Gastrocnemius medialis (tissue), 4 donors: Measurements from ENCODE around the gene ADM5. TPM values are rescaled to one million over a fixed set of nuclear protein-coding genes. Genes with fewer than 3 reads are reported as not detected.

Source experiments
- ATAC-seq, 2 donors: fragments of 150-250 bp; one replicate each; pipeline ENCODE4 v1.9.1; 2016
- DNase-seq, 2 donors: peaks; one replicate each; pipeline ENCODE4 v3.0.0-alpha.2; 2019
- H3K27ac ChIP-seq, 4 donors: fragments of 200-600 bp; sonication (generic); 1 replicate in 1 of 4; 2 replicates in 3 of 4; pipeline ENCODE4 v1.5.1; 2016 to 2018; ENCODE audit warnings: mild to moderate bottlenecking in 2 of 4, moderate library complexity in 1 of 4
- H3K27me3 ChIP-seq, 3 donors: fragments of 200-600 bp; sonication (generic) in 2 of 3; 1 replicate in 1 of 3; 2 replicates in 2 of 3; pipeline versions ENCODE4 v1.5.1 to v1.6.0; 2016 to 2019; ENCODE audit warnings: mild to moderate bottlenecking in 1 of 3, moderate library complexity in 1 of 3
- H3K36me3 ChIP-seq, 2 donors: fragments of 200-600 bp; sonication (generic) in 1 of 2; one replicate each; pipeline ENCODE4 v1.5.1; 2017 to 2018
- H3K4me1 ChIP-seq, 2 donors: fragments of 200-600 bp; sonication (generic) in 1 of 2; one replicate each; pipeline ENCODE4 v1.5.1; 2016 to 2017; ENCODE audit warnings: mild to moderate bottlenecking in 2 of 2
- H3K4me3 ChIP-seq, 4 donors: fragments of 200-600 bp; sonication (generic) in 3 of 4; 1 replicate in 1 of 4; 2 replicates in 3 of 4; pipeline ENCODE4 v1.5.1; 2016 to 2019; ENCODE audit warnings: mild to moderate bottlenecking in 2 of 4
- H3K9me3 ChIP-seq, 3 donors: fragments of 200-600 bp; sonication (generic) in 2 of 3; 1 replicate in 1 of 3; 2 replicates in 2 of 3; pipeline ENCODE4 v1.5.1; 2016 to 2019
- CTCF ChIP-seq, 5 experiments: fragments of 450-650 bp in 3 of 5; fragments of 200-600 bp in 2 of 5; sonication (generic) in 2 of 5; IDR thresholded peaks in 4 of 5; conservative IDR thresholded peaks in 1 of 5; 1 replicate in 4 of 5; 2 replicates in 1 of 5; pipeline ENCODE4 v1.5.1; 2016 to 2019; ENCODE audit warnings: antibody characterized with exemption in 5 of 5, mild to moderate bottlenecking in 3 of 5, moderate library complexity in 3 of 5
- POLR2A ChIP-seq, 2 donors: fragments of 450-650 bp; IDR thresholded peaks; one replicate each; pipeline ENCODE4 v1.6.1; 2017; ENCODE audit warnings: antibody characterized with exemption in 2 of 2, mild to moderate bottlenecking in 2 of 2, moderate library complexity in 2 of 2
- in situ Hi-C, 4 donors: fragments of 200-750 bp; cut with MboI; loops; one replicate each; pipeline versions ENCODE4 v1.15.0 to v1.8.0; 2017; ENCODE audit warnings: low sequenced_read_pairs in 4 of 4
- intact Hi-C: fragments of 100-400 bp; cut with DNase I; formaldehyde crosslinking; loops from one replicate; pipeline ENCODE4 v1.15.1; 2023; ENCODE audit warnings: low total_unique reads
- total RNA-seq, 4 donors: library from RNA; depleted of rRNA; stranded (reverse); fragments of >200 nt; gene quantifications; one replicate each; pipeline versions ENCODE4 v1.1.0 to v1.2.3, GENCODE V29; 2016

Gene ADM5
- total RNA-seq, 4 donors from 2014 or later: 1.0 to 2.1 (median 1.4) TPM; not detected in 1

DNA sequence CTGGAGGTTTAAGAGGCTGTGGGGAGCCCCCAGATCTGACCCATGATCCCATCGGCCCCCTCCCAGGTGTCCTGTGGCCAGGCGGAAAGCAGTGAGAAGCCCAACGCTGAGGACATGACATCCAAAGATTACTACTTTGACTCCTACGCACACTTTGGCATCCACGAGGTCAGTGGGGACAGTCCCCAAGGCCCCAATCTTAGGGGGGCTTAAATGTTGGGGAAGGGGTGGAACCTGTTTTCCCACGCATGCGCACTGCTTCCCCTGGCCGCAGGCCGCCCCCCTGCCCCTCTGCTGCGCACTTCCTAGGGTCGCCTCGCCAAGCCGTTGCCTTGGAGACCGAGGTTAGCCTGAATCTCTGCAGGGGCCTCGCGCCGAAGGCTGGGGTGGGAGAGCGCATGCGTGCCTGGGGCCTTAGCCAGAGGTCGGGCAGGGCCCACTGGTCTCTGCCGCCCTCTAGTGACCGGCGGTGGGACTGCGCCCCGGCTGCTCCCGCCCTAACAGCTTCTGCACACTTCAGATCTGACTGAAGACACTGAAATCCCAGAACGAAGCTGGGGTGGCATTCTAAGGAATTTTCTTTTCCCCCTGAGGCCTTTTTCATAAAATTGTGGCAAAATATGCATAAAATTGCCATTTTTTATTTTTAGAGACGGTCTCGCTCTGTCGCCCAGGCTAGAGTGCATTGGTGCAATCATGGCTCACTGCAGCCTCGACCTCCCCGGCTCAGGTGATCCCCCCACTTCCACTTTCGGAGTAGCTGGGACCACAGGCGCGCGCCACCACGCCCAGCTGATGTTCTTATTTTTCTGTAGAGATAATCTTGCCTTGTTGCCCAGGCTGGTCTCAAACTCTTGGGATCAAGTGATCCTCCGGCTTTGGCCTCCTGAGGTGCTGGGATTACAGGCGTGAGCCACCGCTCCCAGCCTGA is 8.7 kb upstream of the ADM5 start:
- H3K9me3 ChIP-seq: no peaks in the 10 kb centered on the region
- H3K4me3 ChIP-seq: peak overlapping the region; percentile 29 to 52 (median 34)
- intact Hi-C loops (loop anchor here (2.0 kb wide), 1 partner anchor 206 kb away; the partner anchor contains the start of gene FLT3LG), in situ Hi-C loops (no loop called here)
- TF ChIP-seq POLR2A (IDR thresholded peaks at IDR 0.05) (no peak), CTCF (IDR thresholded peaks at IDR 0.05 in 4 of 5, conservative IDR thresholded peaks at IDR 0.05 in 1 of 5) (peak; percentile 97 to 100 (median 99))
- DNase-seq (peak; percentile 74 to 88), ATAC-seq (peak in 1 of 2 donors; percentile 2)
- no peaks in the 10 kb centered on the region for H3K27me3 ChIP-seq
- H3K27ac ChIP-seq: peak overlapping the region; percentile 98 to 100 (median 99)
- peaks cover 0 to 48% of the 10 kb centered on the region in 2 donors for H3K36me3 ChIP-seq
- peaks cover 36 to 42% of the 10 kb centered on the region in 2 donors for H3K4me1 ChIP-seq

GRCh38 chr19:49681830-49682229 is 7.6 kb upstream of the ADM5 start:
- H3K4me1 ChIP-seq: peaks cover 33 to 37% of the 10 kb centered on the region in 2 donors
- in situ Hi-C loops: no loop called here
- ATAC-seq: no peak

DNA sequence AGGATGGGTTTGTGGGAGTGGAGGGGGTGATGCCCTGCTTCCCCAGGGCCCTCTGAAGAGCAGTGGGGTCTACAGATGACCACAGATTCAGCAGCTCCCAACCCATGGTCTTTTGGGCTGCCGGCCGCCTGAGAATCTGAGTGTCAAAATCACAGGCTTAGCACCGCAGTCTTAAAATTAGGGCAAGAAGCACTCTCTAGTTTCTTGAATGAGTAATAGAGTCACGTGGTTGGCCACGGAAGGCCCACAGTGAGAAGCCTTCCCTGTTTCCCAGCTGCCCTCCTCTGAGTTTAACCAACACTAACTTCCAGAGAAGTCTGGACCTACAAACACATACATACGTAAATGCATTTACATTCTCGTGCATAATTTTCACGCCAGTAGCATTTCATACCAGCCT is 7.1 kb upstream of the ADM5 start:
- no peaks in the 10 kb centered on the region for H3K9me3 ChIP-seq
- no peak for DNase-seq
- no peak for ATAC-seq
- H3K4me1 ChIP-seq: peaks cover 33 to 37% of the 10 kb centered on the region in 2 donors
- H3K27ac ChIP-seq: peak overlapping the region in 1 of 4 donors; percentile 8
- no peak for TF ChIP-seq CTCF (IDR thresholded peaks at IDR 0.05 in 4 of 5, conservative IDR thresholded peaks at IDR 0.05 in 1 of 5)
- no peak for TF ChIP-seq POLR2A (IDR thresholded peaks at IDR 0.05)
- peaks cover 0 to 56% of the 10 kb centered on the region in 2 donors for H3K36me3 ChIP-seq
- H3K4me3 ChIP-seq: no peak overlapping the region
- in situ Hi-C loops (no loop called here), intact Hi-C loops (no loop called here)
- H3K27me3 ChIP-seq: no peaks in the 10 kb centered on the region

More at GRCh38 chr19:49681830-49682229, 7.6 kb upstream of the ADM5 start:
- H3K27ac ChIP-seq: peak overlapping the region in 1 of 4 donors; percentile 8
- no peak overlapping the region for H3K4me3 ChIP-seq
- H3K36me3 ChIP-seq: peaks cover 0 to 56% of the 10 kb centered on the region in 2 donors
- H3K9me3 ChIP-seq: no peaks in the 10 kb centered on the region
- H3K27me3 ChIP-seq: no peaks in the 10 kb centered on the region
- intact Hi-C loops: loop anchor here (2.0 kb wide), 1 partner anchor 207 kb away; the partner anchor contains the start of gene FLT3LG
- no peak for DNase-seq
- no peak for TF ChIP-seq POLR2A (IDR thresholded peaks at IDR 0.05)
- no peak for TF ChIP-seq CTCF (IDR thresholded peaks at IDR 0.05 in 4 of 5, conservative IDR thresholded peaks at IDR 0.05 in 1 of 5)

DNA sequence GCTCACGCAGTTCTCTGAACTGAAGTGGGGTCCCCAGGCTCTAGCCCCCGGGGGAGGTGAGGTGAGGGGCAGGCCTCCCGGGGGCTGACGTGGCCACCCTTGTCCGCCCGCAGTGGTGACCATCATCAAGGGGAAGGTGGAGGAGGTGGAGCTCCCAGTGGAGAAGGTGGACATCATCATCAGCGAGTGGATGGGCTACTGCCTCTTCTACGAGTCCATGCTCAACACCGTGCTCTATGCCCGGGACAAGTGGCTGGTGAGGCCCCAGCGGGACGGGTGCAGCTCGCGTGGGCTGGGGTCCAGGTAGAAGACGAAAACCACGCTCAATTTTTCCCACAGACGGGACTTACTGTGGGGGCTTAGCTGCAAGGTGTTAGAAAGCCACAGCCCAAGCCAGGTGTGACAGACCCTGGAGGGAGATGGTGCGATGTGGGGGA is 5.6 kb upstream of the ADM5 start:
- TF ChIP-seq CTCF (IDR thresholded peaks at IDR 0.05 in 4 of 5, conservative IDR thresholded peaks at IDR 0.05 in 1 of 5) (no peak), POLR2A (IDR thresholded peaks at IDR 0.05) (no peak)
- Histone ChIP-seq H3K27ac (no peak overlapping the region), H3K4me3 (no peak overlapping the region), H3K4me1 (peaks cover 23 to 25% of the 10 kb centered on the region in 2 donors), H3K36me3 (peaks cover 0 to 62% of the 10 kb centered on the region in 2 donors), H3K9me3 (no peaks in the 10 kb centered on the region), H3K27me3 (no peaks in the 10 kb centered on the region)
- intact Hi-C loops: no loop called here
- in situ Hi-C loops: no loop called here
- ATAC-seq (no peak), DNase-seq (no peak)
